GM12878 (cell line): ENCODE data around the gene CACNA1E. TPM values are rescaled to one million over a fixed set of nuclear protein-coding genes. Genes with fewer than 3 reads are reported as not detected.

Experiments
- ATAC-seq: fragments of 200-7000 bp; cut with Tn5 transposase; 3 replicates; pipeline ENCODE4 v1.9.1; 2020; ENCODE audit warnings: mild to moderate bottlenecking, moderate library complexity
- BruUV-seq: library from RNA; stranded (reverse); fragments of 400-500 nt; replicated peaks from 2 replicates; lab custom pipeline; 2021; lab: Mats Ljungman, UMichigan
- CTCF ChIA-PET: fragments of 300-600 bp; sonication (Branson Sonifier 250); formaldehyde crosslinking; extraction: SDS; loops from one replicate; lab custom pipeline; 2021; ENCODE audit warnings: inconsistent platforms; lab: Yijun Ruan, JAX
- POLR2A ChIA-PET: fragments of 350-600 bp; formaldehyde crosslinking; extraction: SDS; loops from one replicate; lab custom pipeline; 2021; ENCODE audit warnings: inconsistent platforms; lab: Charles Lee
- RAD21 ChIA-PET: fragments of 300-600 bp; sonication (Branson Sonifier 250); formaldehyde crosslinking; loops from one replicate; lab custom pipeline; 2023; ENCODE audit warnings: antibody characterized with exemption; ENCODE audit not compliant: unreplicated experiment; lab: Charles Lee
- SMC1A ChIA-PET: fragments of 300-600 bp; sonication (Branson Sonifier 250); formaldehyde crosslinking; loops from one replicate; lab custom pipeline; 2023; ENCODE audit not compliant: unreplicated experiment, uncharacterized antibody; lab: Charles Lee
- DNase-seq: peaks from one replicate; pipeline ENCODE4 v3.0.0-alpha.2; 2011; ENCODE audit warnings: low read depth, low spot score
- FAIRE-seq: peaks from 3 replicates; lab custom pipeline; 2011; peaks lifted over from hg19 to GRCh38; lab: Jason Lieb, UNC
- H2AFZ ChIP-seq: 2 replicates; pipeline ENCODE4 v1.6.0; 2011; ENCODE audit warnings: low read depth, low read length, control low read depth; ENCODE audit not compliant: control insufficient read depth
- H3K27ac ChIP-seq: 2 replicates; pipeline ENCODE4 v1.5.1; 2011; ENCODE audit warnings: control low read depth; ENCODE audit not compliant: control insufficient read depth, insufficient read depth
- H3K27me3 ChIP-seq, 2 experiments: replicated peaks in 1 of 2; 2 replicates each; pipeline versions ENCODE4 v1.6.0 to v1.6.1; 2011; ENCODE audit warnings: low read length in 1 of 2; ENCODE audit not compliant: control insufficient read depth in 2 of 2, insufficient read depth in 2 of 2
- H3K36me3 ChIP-seq, 2 experiments: 2 replicates each; pipeline ENCODE4 v1.5.1; 2011; ENCODE audit warnings: low read length in 1 of 2; ENCODE audit not compliant: control insufficient read depth in 2 of 2, insufficient read depth in 2 of 2
- H3K4me1 ChIP-seq: 2 replicates; pipeline ENCODE4 v1.6.1; 2011; ENCODE audit warnings: mild to moderate bottlenecking, low read length, moderate library complexity, mixed read lengths; ENCODE audit not compliant: control insufficient read depth, insufficient read depth
- H3K4me2 ChIP-seq: 2 replicates; pipeline ENCODE4 v1.6.0; 2011; ENCODE audit warnings: control low read depth; ENCODE audit not compliant: control insufficient read depth, insufficient read depth
- H3K4me3 ChIP-seq: fragments of 200-600 bp; sonication (generic); 2 replicates; pipeline ENCODE4 v1.5.1; 2016
- H3K79me2 ChIP-seq: 2 replicates; pipeline ENCODE4 v1.6.0; 2011; ENCODE audit warnings: low read length; ENCODE audit not compliant: control insufficient read depth, insufficient read depth
- H3K9ac ChIP-seq: 2 replicates; pipeline ENCODE4 v1.8.0; 2011; ENCODE audit warnings: low read length, control low read depth, mixed read lengths; ENCODE audit not compliant: control insufficient read depth, insufficient read depth
- H3K9me3 ChIP-seq: replicated peaks from 3 replicates; pipeline ENCODE4 v1.5.1; 2011; ENCODE audit warnings: mild to moderate bottlenecking, low read length; ENCODE audit not compliant: control insufficient read depth, insufficient read depth
- H4K20me1 ChIP-seq: 2 replicates; pipeline ENCODE4 v1.6.0; 2011; ENCODE audit not compliant: control insufficient read depth, insufficient read depth
- BRCA1 ChIP-seq: IDR thresholded peaks from 2 replicates; pipeline ENCODE4 v1.6.1; 2011; ENCODE audit warnings: low read depth, low read length, improper control_type of control experiment
- CHD4 ChIP-seq: fragments of 200-600 bp; sonication (generic); IDR thresholded peaks from 2 replicates; pipeline ENCODE4 v1.6.1; 2016; ENCODE audit warnings: mild to moderate bottlenecking
- CUX1 ChIP-seq: IDR thresholded peaks from 2 replicates; pipeline ENCODE4 v1.6.1; 2012; ENCODE audit warnings: improper control_type of control experiment, low read depth, low read length; ENCODE audit not compliant: insufficient replicate concordance
- E2F8 ChIP-seq: fragments of 450-650 bp; IDR thresholded peaks from 2 replicates; pipeline ENCODE4 v1.6.1; 2018; ENCODE audit warnings: mild to moderate bottlenecking, low read depth, moderate library complexity; ENCODE audit not compliant: partially characterized antibody
- EGR1 ChIP-seq, 2 experiments: IDR thresholded peaks; 1 replicate in 1 of 2; 2 replicates in 1 of 2; pipeline ENCODE4 v1.6.1; 2011 to 2012; ENCODE audit warnings: low read depth in 2 of 2, low read length in 2 of 2, borderline replicate concordance in 1 of 2, mild to moderate bottlenecking in 1 of 2, moderate library complexity in 1 of 2
- FOS ChIP-seq: IDR thresholded peaks from 3 replicates; pipeline ENCODE4 v1.6.1; 2011; ENCODE audit warnings: borderline replicate concordance; ENCODE audit not compliant: insufficient read length; ENCODE audit errors: extremely low read depth
- MXI1 ChIP-seq: fragments of 150-350 bp; IDR thresholded peaks from 2 replicates; pipeline ENCODE4 v1.6.1; 2011; ENCODE audit warnings: low read depth, mild to moderate bottlenecking, inconsistent platforms, low read length, improper control_type of control experiment
- MYB ChIP-seq: fragments of 150-350 bp; IDR thresholded peaks from 2 replicates; pipeline ENCODE4 v1.6.1; 2014; ENCODE audit warnings: mild to moderate bottlenecking, low read depth, low read length, borderline replicate concordance
- NFYA ChIP-seq: IDR thresholded peaks from 2 replicates; pipeline ENCODE4 v1.6.1; 2011; ENCODE audit warnings: low read depth, mild to moderate bottlenecking, low read length, improper control_type of control experiment, borderline replicate concordance
- STAT1 ChIP-seq: fragments of 450-650 bp; conservative IDR thresholded peaks from 2 replicates; pipeline ENCODE4 v1.6.1; 2014; ENCODE audit warnings: antibody characterized with exemption, mild to moderate bottlenecking
- ZNF274 ChIP-seq: IDR thresholded peaks from one replicate; pipeline ENCODE4 v1.8.0; 2011; ENCODE audit not compliant: insufficient read length, insufficient read depth
- WGBS: methylation state at CpG from one replicate; pipeline ENCODE4 v1.1.6; 2016; ENCODE audit warnings: low lambda C conversion rate; ENCODE audit not compliant: insufficient replicate concordance, insufficient coverage; ENCODE audit errors: missing lambda C conversion rate; 5-methylcytosine and 5-hydroxymethylcytosine counted together
- in situ Hi-C: fragments of 300-500 bp; cut with MboI; formaldehyde crosslinking; loops from 9 replicates; pipeline ENCODE4 v1.14.3; 2018; ENCODE audit warnings: mixed read lengths
- intact Hi-C: fragments of 100-400 bp; cut with micrococcal nuclease; formaldehyde crosslinking; loops from one replicate; pipeline ENCODE4 v1.14.2; 2022; ENCODE audit not compliant: unreplicated experiment
- polyA plus RNA-seq, 11 experiments: library from polyadenylated mRNA; depleted of rRNA in 4 of 11; unstranded in 6 of 11; stranded (reverse) in 5 of 11; fragments of >200 nt; fragmentation: Nextera tagmentation in 4 of 11; fragmentation: Illumina TruSeq in 1 of 11; extraction: Ambion mirVana in 4 of 11; extraction: Trizol in 1 of 11; gene quantifications; 1 replicate in 1 of 11; 2 replicates in 10 of 11; pipeline versions ENCODE4 v1.2.1 to v1.2.3, GENCODE V29; 2011 to 2016; ENCODE audit warnings: inconsistent platforms in 2 of 11, missing spikeins in 2 of 11, low read depth in 1 of 11
- total RNA-seq, 4 experiments: library from RNA; depleted of rRNA in 3 of 4; stranded (reverse); fragments of >200 nt in 3 of 4; fragmentation: Illumina TruSeq in 1 of 4; extraction: Trizol in 1 of 4; gene quantifications; 2 replicates each; pipeline versions ENCODE4 v1.2.1 to v1.2.3, GENCODE V29; 2013 to 2021
- TF ChIP-seq, protein P1 (sequence below): fragments of 450-650 bp; IDR thresholded peaks from 2 replicates; pipeline ENCODE4 v1.6.1; 2017; ENCODE audit warnings: mild to moderate bottlenecking, moderate library complexity

The CACNA1E gene
- total and polyA plus RNA-seq, 10 of the 15 experiments (the other 5 are each of a cell fraction or from before 2014, with no cell fraction given): 0.57 to 22.0 (median 8.5) TPM

DNA sequence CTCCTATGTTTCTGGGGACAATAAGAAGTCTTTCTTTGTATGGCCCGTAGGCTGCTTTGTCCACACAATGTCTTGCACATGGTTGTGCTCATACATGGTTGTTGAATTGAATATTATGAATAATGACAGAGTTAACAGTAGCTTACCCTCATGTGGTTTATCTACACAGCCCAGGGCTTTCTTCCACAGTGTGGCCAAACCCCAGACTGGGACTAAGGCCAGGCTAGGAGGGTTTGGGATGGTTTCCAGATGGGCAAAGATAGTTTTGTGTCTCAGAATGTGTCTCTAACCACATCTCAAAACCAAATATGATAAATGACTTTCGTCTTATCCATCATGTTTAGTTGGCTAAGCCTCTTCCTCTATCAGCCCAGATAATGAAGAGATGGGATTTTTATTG, 65.2 kb downstream of the CACNA1E start:
- 0 out of 2 replicates have a peak, but pooled peaks cover 3% of the 10 kb centered on the region for H3K4me1 ChIP-seq
- no TSS peak for BruUV-seq
- DNase-seq: no peak
- no peaks in the 10 kb centered on the region for H4K20me1 ChIP-seq
- H2AFZ ChIP-seq: no peak overlapping the region
- ATAC-seq: no peak
- H3K9me3 ChIP-seq: no peaks in the 10 kb centered on the region; the same call in 2 of the 3 replicates
- 18% methylated on average over 2 of the region's 2 CpGs for WGBS
- no peak overlapping the region for H3K9ac ChIP-seq
- CTCF ChIA-PET: interaction anchor here (0.7 kb wide), 1 partner anchor 16 kb away, joined by 3 read pairs; no protein-coding TSS in a partner anchor
- POLR2A ChIA-PET: no interaction called here
- H3K36me3 ChIP-seq: no peaks in the 10 kb centered on the region
- no peak for FAIRE-seq
- RAD21 ChIA-PET: no interaction called here
- SMC1A ChIA-PET: interaction anchor here (1.0 to 1.1 kb wide), 2 partner anchors 10 to 11 kb away, joined by 3 to 4 read pairs; no protein-coding TSS in a partner anchor
- H3K79me2 ChIP-seq: no peaks in the 10 kb centered on the region; the same call in 1 of the 2 replicates
- in situ Hi-C loops: no loop called here
- intact Hi-C loops: no loop called here
- H3K4me2 ChIP-seq: no peak overlapping the region
- no peak overlapping the region for H3K27ac ChIP-seq
- H3K27me3 ChIP-seq: no peaks in the 10 kb centered on the region
- H3K4me3 ChIP-seq: no peak overlapping the region
- TF ChIP-seq FOS (no peak), ZNF274 (no peak), CUX1 (no peak), E2F8 (no peak), STAT1 (no peak), MXI1 (no peak), NFYA (no peak), EGR1 (IDR thresholded peaks at IDR 0.05; ENCODE audit: borderline replicate concordance in 1 of 2, low read depth in 2 of 2, low read length in 2 of 2) (no peak), MYB (no peak), CHD4 (no peak), BRCA1 (no peak)
- TF ChIP-seq, protein P1, sequence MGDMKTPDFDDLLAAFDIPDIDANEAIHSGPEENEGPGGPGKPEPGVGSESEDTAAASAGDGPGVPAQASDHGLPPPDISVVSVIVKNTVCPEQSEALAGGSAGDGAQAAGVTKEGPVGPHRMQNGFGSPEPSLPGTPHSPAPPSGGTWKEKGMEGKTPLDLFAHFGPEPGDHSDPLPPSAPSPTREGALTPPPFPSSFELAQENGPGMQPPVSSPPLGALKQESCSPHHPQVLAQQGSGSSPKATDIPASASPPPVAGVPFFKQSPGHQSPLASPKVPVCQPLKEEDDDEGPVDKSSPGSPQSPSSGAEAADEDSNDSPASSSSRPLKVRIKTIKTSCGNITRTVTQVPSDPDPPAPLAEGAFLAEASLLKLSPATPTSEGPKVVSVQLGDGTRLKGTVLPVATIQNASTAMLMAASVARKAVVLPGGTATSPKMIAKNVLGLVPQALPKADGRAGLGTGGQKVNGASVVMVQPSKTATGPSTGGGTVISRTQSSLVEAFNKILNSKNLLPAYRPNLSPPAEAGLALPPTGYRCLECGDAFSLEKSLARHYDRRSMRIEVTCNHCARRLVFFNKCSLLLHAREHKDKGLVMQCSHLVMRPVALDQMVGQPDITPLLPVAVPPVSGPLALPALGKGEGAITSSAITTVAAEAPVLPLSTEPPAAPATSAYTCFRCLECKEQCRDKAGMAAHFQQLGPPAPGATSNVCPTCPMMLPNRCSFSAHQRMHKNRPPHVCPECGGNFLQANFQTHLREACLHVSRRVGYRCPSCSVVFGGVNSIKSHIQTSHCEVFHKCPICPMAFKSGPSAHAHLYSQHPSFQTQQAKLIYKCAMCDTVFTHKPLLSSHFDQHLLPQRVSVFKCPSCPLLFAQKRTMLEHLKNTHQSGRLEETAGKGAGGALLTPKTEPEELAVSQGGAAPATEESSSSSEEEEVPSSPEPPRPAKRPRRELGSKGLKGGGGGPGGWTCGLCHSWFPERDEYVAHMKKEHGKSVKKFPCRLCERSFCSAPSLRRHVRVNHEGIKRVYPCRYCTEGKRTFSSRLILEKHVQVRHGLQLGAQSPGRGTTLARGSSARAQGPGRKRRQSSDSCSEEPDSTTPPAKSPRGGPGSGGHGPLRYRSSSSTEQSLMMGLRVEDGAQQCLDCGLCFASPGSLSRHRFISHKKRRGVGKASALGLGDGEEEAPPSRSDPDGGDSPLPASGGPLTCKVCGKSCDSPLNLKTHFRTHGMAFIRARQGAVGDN: no peak
